Measurements from ENCODE around the gene ZMIZ1.

Gene ZMIZ1

GRCh38 chr10:79124066-79124465 is 55.3 kb downstream of the ZMIZ1 start:
- DNase-seq, result no peak

GRCh38 chr10:79125092-79125491 is 56.3 kb downstream of the ZMIZ1 start:
- DNase-seq, result no peak

GRCh38 chr10:79126351-79127080 is 57.8 kb downstream of the ZMIZ1 start:
- no peak for DNase-seq

- peak in 1 of 2 experiments; percentile 9 for DNase-seq
Observed at GRCh38 chr10:79127151-79127961, 58.6 kb downstream of the ZMIZ1 start.

DNA sequence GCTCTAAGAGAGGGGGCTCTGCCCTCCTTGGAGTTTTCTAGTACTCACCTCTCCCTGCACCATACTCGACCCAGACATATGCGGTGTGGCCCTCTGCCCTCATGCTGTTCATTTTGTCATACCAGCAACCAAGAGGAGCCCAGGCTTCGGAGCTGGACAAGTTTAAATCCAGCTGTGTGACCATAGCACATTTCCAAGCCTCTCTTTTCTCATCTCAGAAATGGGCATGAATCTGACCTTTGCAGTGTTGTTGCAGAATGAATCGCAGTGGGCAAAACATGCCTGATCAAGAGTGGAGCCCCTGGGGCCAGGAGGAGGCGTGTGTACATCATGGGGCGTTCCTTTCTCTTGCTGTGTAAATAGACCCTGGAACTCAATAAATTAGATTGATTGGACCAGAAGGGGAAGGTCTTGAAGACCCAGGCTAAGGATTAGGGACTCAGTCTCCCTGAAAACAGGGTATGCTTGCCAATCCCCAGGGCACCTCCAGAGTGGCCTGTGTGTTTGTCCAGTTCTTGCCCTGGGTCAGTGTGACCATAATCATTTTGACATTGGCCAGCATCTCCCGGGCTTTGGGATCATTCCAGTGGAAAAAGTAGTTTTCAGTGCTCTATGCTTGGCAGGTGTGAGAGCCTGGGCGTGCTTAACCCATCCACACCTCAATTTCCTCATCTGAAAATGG is 59.6 kb downstream of the ZMIZ1 start:
- no peak for DNase-seq

- DNase-seq, result no peak
Observed at GRCh38 chr10:79128923-79129305, 60.1 kb downstream of the ZMIZ1 start.

- peak in 1 of 2 experiments; percentile 11 for DNase-seq
Observed at GRCh38 chr10:79129361-79129997, 60.7 kb downstream of the ZMIZ1 start.

DNA sequence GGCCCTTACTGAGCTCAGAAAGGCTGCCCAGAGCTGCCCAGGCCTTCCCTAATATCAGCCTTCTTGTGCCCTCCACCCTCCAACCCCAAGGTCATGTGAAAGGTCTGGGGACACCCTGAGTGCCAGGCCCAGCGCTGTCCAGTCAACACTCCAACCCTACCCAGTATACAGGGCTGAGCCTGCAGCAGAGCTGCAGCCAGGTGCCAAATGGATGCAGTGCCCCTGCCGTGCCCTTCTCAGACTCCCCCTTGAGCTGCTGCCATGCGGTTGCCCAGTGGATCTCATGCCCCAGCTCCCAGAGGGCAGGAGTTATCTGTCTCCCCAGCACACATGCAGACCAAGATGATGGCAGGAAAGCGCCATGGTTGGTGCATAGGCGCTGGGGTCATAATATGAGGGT is 61.5 kb downstream of the ZMIZ1 start:
- DNase-seq, result no peak

GRCh38 chr10:79130846-79131245 is 62.1 kb downstream of the ZMIZ1 start:
- DNase-seq, result no peak

DNA sequence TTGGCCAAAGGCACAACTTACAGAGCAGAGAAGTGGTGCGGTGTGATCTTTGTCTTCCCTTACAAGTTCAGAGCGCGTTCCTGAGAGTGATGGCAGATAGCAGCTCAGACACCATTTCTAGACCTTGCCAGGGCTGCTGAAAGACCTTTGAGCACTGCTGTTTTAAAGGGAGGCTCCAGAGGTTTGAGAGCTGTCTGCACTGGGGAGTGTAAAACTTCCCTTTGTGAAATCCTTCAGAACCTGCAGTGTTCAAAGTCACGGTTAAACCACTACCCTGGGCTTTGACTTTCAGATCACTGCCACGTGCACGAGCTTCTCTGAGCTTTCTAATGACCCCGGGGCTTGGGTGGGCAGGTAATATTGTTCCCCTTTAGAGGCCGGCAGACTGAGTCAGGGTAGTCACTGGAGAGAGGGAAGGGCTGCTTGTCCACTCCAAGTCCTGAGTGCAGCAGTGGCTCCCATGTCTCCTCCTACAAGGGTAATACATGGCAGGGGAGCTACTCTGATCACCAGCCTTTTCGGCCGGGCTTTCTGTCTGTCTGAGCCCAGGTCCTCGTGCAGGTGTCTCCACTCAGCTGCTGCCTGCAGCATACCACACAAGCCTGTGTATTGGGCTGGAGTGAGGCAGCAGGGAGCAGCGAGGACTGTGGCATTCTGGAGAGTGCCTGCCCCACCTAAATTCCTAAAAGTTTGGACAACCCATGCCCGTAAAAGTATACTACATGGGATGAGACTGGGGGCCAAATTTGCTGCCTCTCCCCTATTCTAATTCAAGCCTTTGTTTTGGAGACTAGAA is 63.3 kb downstream of the ZMIZ1 start:
- DNase-seq, result no peak

DNA sequence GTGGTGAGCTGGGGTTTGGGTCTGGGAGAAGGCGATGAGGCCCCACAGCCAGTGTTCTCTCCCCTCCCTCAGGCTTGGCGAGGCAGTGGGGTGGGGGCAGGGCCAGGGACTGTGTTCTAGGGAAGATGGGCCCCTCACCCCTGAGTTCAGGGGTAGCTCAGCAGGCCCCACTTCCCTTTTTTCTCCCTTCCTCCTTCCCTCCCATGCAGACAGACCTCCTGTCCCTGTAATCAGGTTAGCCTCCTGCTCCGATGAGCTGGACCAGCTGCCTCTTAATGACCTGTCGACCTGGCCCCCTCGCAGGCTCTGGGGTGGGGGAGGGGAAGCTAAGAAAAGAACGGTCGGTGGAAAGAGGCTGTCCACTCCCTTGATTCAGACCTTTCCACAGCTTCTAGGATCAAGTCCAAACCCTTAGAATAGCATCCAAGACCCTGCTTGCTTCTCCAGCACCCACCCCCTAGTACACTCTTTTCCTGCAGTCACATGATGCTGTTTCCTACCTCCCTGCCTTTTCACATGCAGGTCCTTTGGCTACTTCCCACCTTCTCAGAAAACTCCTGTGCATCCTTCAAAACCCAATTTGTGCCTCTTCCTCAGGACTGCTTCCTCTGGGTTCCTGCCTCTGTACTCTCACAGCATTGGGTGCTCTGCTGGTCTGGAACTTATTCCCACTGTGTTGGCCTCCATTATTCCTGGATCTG is 64.1 kb downstream of the ZMIZ1 start:
- no peak for DNase-seq

DNA sequence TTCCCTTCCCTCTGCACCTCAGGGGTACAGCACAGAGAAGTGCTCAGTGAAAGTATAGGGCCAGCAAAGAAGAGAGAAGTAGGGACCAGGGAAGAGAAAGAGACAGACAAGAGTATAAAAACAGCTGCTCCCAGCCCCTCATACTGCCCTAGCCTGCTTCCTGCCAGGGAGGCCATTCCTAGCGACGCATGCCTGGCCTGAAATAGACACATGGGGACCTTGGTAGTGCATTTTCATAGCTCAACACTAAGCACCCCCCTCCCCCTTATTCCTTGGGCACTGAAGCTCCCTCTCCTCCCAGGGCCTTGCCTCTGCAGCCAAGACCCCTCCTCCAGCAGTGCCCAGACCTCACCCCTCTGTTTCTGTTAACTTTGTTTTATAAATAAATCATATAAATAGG is 64.7 kb downstream of the ZMIZ1 start:
- no peak for DNase-seq

- DNase-seq, result no peak
Observed at GRCh38 chr10:79135790-79136189, 67.0 kb downstream of the ZMIZ1 start.

- DNase-seq, result no peak
Observed at GRCh38 chr10:79136236-79137005, 67.7 kb downstream of the ZMIZ1 start.

- no peak for DNase-seq
Observed at GRCh38 chr10:79137300-79137756, 68.6 kb downstream of the ZMIZ1 start.

DNA sequence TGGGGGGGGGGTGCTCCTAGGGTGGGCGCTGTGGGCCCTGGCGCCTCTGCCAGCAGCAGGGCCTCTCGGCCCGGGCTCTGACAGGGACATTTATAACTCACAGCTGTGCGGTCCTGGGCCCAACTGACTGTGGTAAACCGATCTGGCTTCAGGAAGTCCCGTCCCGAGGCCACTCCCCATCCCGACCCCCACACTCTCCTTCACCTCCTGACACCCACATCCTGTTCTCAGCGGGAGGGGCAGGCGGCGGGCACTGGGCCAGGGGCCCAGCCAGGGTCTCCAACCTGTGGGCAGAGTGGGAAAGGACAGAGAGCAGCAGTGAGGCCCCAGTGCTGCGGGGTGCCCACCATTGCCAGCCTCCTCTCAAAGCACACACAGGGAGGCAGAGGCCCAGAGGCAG is 69.1 kb downstream of the ZMIZ1 start:
- no peak for DNase-seq

- no peak for DNase-seq
Observed at GRCh38 chr10:79138449-79139123, 69.8 kb downstream of the ZMIZ1 start.

GRCh38 chr10:79139124-79139835 is 70.5 kb downstream of the ZMIZ1 start:
- no peak for DNase-seq

GRCh38 chr10:79140085-79140793 is 71.5 kb downstream of the ZMIZ1 start:
- DNase-seq, result no peak

Data from SW 1271 (cell line).